Upper lobe of left lung (tissue), 6 donors: ENCODE measurements around the gene RAB37. TPM values are rescaled to one million over a fixed set of nuclear protein-coding genes. Genes with fewer than 3 reads are reported as not detected.

Experiments used
- ATAC-seq, 2 donors: fragments of 200-7000 bp; cut with Tn5 transposase; one replicate each; pipeline ENCODE4 v1.9.1; 2022; ENCODE audit warnings: mild to moderate bottlenecking in 2 of 2, moderate library complexity in 2 of 2; ENCODE audit not compliant: low FRiP score in 2 of 2
- DNase-seq, 2 donors: peaks; one replicate each; pipeline ENCODE4 v3.0.0-alpha.2; 2019 to 2020
- H3K27ac ChIP-seq, 4 donors: fragments of 200-600 bp; sonication (generic); one replicate each; pipeline ENCODE4 v1.5.1; 2016 to 2019
- H3K27me3 ChIP-seq, 4 donors: fragments of 200-600 bp; sonication (generic); one replicate each; pipeline ENCODE4 v1.5.1; 2017 to 2019
- H3K36me3 ChIP-seq, 4 donors: fragments of 200-600 bp; sonication (generic); one replicate each; pipeline ENCODE4 v1.5.1; 2016 to 2019
- H3K4me1 ChIP-seq, 4 donors: fragments of 200-600 bp; sonication (generic); one replicate each; pipeline ENCODE4 v1.5.1; 2018 to 2019
- H3K4me3 ChIP-seq, 4 donors: fragments of 200-600 bp; sonication (generic); one replicate each; pipeline ENCODE4 v1.5.1; 2017 to 2019; ENCODE audit warnings: mild to moderate bottlenecking in 2 of 4, moderate library complexity in 1 of 4
- H3K9me3 ChIP-seq, 4 donors: fragments of 200-600 bp; sonication (generic); one replicate each; pipeline ENCODE4 v1.5.1; 2018 to 2019
- EP300 ChIP-seq, 4 donors: sonication (generic); formaldehyde crosslinking; IDR thresholded peaks; one replicate each; pipeline ENCODE4 v1.5.1; 2017; ENCODE audit warnings: antibody characterized with exemption in 4 of 4, control low read depth in 2 of 4
- POLR2A ChIP-seq, 4 donors: fragments of 450-650 bp; IDR thresholded peaks; one replicate each; pipeline ENCODE4 v1.5.1; 2016 to 2017; ENCODE audit warnings: antibody characterized with exemption in 4 of 4, mild to moderate bottlenecking in 2 of 4
- POLR2AphosphoS5 ChIP-seq, 2 donors: sonication (generic); formaldehyde crosslinking; IDR thresholded peaks; one replicate each; pipeline ENCODE4 v1.5.1; 2017; ENCODE audit warnings: antibody characterized with exemption in 2 of 2
- WGBS, 2 donors: methylation state at CpG; one replicate each; pipeline ENCODE4 v1.1.5; 2017 to 2018; 5-methylcytosine and 5-hydroxymethylcytosine counted together
- total RNA-seq, 6 donors: library from RNA; depleted of rRNA in 4 of 6; stranded (reverse); fragments of >200 nt in 4 of 6; gene quantifications; one replicate each; pipeline versions ENCODE4 v1.1.0 to v1.2.1, GENCODE V29; 2016 to 2021
- TF ChIP-seq, protein P1 (sequence below), 6 experiments: fragments of 450-650 bp in 4 of 6; fragments of 200-600 bp in 2 of 6; sonication (generic) in 2 of 6; IDR thresholded peaks; one replicate each; pipeline ENCODE4 v1.5.1; 2016 to 2019; ENCODE audit warnings: antibody characterized with exemption in 6 of 6
- donor health status: DM: no; HTN: no; CAD: no; lungs with moderate emphysema.
- donor health status: DM: no; HTN: yes; CAD: no; lungs with severe emphysema.

The RAB37 gene
- total RNA-seq, 6 donors from 2014 or later: 1.1 to 7.1 (median 3.7) TPM

DNA sequence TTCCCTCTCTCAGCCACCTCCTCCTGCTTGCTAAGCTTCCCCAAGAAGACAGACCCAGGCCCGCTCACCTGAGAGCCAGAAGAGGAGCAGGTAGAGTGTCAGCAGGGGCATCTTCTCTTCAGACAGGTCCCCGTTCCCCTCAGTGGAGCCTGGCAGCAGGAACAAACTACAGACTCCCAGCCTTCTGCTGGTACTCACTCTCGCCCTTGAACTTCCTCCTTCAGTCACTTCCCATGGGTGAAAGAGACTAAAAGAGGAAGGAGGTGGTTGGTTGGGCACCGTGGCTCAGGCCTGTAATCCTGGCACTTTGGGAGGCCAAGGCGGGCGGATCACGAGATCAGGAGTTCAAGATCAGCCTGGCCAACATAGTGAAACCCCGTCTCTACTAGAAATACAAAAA lies 24.3 kb upstream of the RAB37 start, which contains the start of gene CD300LF:
TSS of gene CD300LF (minus strand) at position 168 of the 400 bp plus-strand sequence. CDS start at position 111, 57 bp downstream.
- Histone ChIP-seq H3K4me1 (peaks cover 0 to 28% (median 0%) of the 10 kb centered on the region in 4 donors), H3K27me3 (no peaks in the 10 kb centered on the region), H3K4me3 (peak within 1 kb of the TSS in 3 of 4 donors; percentile 26 to 47 (median 33)), H3K9me3 (no peaks in the 10 kb centered on the region), H3K27ac (peak within 1 kb of the TSS; percentile 53 to 77 (median 64)), H3K36me3 (no peaks in the 10 kb centered on the region)
- TF ChIP-seq POLR2A (IDR thresholded peaks at IDR 0.05) (peak in 1 of 4 donors; percentile 58), EP300 (IDR thresholded peaks at IDR 0.05) (no peak), POLR2AphosphoS5 (IDR thresholded peaks at IDR 0.05) (peak in 1 of 2 donors; percentile 13)
- ATAC-seq (peak; percentile 44 to 89), DNase-seq (peak in 1 of 2 donors; percentile 75)
- 53 to 81% methylated on average over 8 of the region's 8 CpGs for WGBS, 2 donors

DNA sequence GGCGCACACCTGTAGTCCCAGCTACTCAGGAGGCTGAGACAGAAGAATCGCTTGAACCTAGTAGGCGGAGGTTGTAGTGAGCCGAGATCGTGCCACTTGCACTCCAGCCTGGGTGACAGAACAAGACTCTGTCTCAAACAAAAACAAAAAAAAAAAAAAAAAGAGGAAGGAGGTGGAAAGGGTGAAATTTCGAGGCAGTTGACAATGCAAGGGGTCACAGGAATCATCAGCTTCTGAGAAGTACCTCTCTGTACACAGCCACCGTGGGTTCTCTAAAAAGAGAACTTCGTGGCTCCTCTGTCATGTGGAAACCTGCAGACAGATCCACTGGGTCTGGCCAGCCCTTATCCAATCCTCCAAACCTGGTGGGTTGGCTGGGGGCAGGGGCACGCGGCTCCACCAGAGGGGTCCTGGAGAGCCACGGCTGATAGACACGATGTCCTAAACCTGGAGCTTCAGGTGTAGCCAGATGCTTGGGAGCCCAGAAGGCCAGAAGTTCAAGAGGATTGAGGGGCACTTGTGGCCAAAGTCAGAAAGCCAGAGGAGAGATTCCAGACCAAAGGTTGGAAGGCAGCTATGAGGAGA lies 23.8 kb upstream of the RAB37 start:
- no peak overlapping the region for H3K4me3 ChIP-seq
- ATAC-seq: peak; percentile 38 to 40
- 67 to 75% methylated on average over 12 of the region's 12 CpGs for WGBS, 2 donors

DNA sequence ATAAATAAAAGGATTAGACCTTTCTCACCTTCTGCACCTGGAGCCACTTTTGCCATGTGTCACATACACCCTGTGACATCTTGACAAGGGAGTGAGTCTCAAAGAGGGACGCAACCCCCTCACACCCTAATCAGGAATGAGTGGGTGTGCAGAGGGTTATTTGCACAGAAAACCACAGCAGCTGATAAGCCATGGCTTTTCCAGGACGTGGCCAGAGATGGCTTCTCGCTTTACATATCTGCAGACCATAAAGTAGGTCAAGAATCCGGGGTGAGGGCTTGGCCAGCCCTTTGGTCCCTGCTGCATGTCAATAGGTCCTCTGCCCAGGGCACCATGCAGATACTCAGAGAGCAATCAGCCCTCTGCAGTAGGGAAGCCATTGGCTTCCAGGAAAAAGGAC lies 21.9 kb upstream of the RAB37 start:
- H3K27ac ChIP-seq: no peak overlapping the region
- no peaks in the 10 kb centered on the region for H3K9me3 ChIP-seq
- peaks cover 0 to 28% (median 0%) of the 10 kb centered on the region in 4 donors for H3K4me1 ChIP-seq
- DNase-seq (peak in 1 of 2 donors; percentile 86), ATAC-seq (peak; percentile 13 to 93)
- H3K27me3 ChIP-seq: no peaks in the 10 kb centered on the region
- no peaks in the 10 kb centered on the region for H3K36me3 ChIP-seq
- WGBS, 2 donors: 42 to 52% methylated on average over 4 of the region's 4 CpGs
- peak in 3 of 4 donors; percentile 27 to 95 (median 71) for TF ChIP-seq EP300 (IDR thresholded peaks at IDR 0.05)
- TF ChIP-seq POLR2AphosphoS5 (IDR thresholded peaks at IDR 0.05): peak; percentile 49 to 63
- TF ChIP-seq, protein P1, sequence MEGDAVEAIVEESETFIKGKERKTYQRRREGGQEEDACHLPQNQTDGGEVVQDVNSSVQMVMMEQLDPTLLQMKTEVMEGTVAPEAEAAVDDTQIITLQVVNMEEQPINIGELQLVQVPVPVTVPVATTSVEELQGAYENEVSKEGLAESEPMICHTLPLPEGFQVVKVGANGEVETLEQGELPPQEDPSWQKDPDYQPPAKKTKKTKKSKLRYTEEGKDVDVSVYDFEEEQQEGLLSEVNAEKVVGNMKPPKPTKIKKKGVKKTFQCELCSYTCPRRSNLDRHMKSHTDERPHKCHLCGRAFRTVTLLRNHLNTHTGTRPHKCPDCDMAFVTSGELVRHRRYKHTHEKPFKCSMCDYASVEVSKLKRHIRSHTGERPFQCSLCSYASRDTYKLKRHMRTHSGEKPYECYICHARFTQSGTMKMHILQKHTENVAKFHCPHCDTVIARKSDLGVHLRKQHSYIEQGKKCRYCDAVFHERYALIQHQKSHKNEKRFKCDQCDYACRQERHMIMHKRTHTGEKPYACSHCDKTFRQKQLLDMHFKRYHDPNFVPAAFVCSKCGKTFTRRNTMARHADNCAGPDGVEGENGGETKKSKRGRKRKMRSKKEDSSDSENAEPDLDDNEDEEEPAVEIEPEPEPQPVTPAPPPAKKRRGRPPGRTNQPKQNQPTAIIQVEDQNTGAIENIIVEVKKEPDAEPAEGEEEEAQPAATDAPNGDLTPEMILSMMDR (IDR thresholded peaks at IDR 0.05): no peak
- TF ChIP-seq POLR2A (IDR thresholded peaks at IDR 0.05): no peak
- H3K4me3 ChIP-seq: no peak overlapping the region

More for the DNA sequence above, 23.8 kb upstream of the RAB37 start:
- peak overlapping the region; percentile 34 to 77 (median 64) for H3K27ac ChIP-seq
- H3K36me3 ChIP-seq: no peaks in the 10 kb centered on the region
- H3K27me3 ChIP-seq: no peaks in the 10 kb centered on the region
- peaks cover 0 to 28% (median 0%) of the 10 kb centered on the region in 4 donors for H3K4me1 ChIP-seq
- DNase-seq: no peak
- no peaks in the 10 kb centered on the region for H3K9me3 ChIP-seq
- no peak for TF ChIP-seq POLR2A (IDR thresholded peaks at IDR 0.05)
- TF ChIP-seq POLR2AphosphoS5 (IDR thresholded peaks at IDR 0.05): no peak
- no peak for TF ChIP-seq EP300 (IDR thresholded peaks at IDR 0.05)
- TF ChIP-seq, protein P1 (IDR thresholded peaks at IDR 0.05): no peak

DNA sequence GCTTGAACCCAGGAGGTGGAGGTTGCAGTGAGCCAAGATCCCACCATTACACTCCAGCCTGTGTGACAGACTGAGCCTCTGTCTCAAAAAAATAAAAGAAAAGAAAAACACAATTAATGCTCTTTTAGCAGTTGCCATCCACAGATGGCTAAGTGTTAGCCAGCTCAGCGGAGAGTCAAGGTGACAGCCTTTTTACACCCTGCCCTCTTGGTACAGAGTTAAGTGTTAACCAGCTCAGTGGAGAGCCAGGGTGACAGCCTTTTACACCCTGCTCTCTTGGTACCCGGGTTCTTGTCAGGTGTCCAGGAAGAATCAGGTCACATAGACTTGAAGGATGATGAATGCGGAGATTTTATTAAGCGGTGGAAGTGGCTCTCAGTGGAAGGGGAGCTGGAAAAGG lies 16.6 kb upstream of the RAB37 start:
- Histone ChIP-seq H3K36me3 (no peaks in the 10 kb centered on the region), H3K4me1 (peaks cover 0 to 4% (median 0%) of the 10 kb centered on the region in 4 donors), H3K4me3 (no peak overlapping the region), H3K9me3 (no peaks in the 10 kb centered on the region), H3K27ac (no peak overlapping the region), H3K27me3 (no peaks in the 10 kb centered on the region)
- ATAC-seq: no peak
- 77 to 84% methylated on average over 4 of the region's 4 CpGs for WGBS, 2 donors
- TF ChIP-seq POLR2A (IDR thresholded peaks at IDR 0.05): no peak
- no peak for TF ChIP-seq POLR2AphosphoS5 (IDR thresholded peaks at IDR 0.05)
- TF ChIP-seq EP300 (IDR thresholded peaks at IDR 0.05): no peak
- no peak for DNase-seq

DNA sequence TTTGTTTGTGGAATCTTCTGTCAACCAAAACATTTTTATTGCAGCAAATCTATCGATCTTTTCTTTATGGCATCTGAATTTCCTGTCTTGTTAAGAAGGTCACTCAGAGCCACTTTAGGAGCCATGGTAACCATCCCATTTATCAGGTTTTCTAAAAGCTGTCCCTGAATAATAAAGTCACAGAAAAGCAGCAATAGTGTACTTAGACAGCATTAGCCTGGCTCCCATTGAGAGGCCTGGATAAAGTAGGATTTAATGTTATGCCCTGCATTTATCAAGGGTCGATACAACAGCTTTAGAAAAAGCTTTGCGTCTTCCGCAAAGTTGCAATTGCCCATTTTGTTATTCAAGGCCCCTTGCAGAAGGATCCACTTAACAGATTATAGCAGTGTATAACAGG lies 14.3 kb upstream of the RAB37 start:
- no peak overlapping the region for H3K27ac ChIP-seq
- no peak for TF ChIP-seq EP300 (IDR thresholded peaks at IDR 0.05)
- TF ChIP-seq, protein P1 (IDR thresholded peaks at IDR 0.05): no peak
- no peak for TF ChIP-seq POLR2A (IDR thresholded peaks at IDR 0.05)
- no peak for TF ChIP-seq POLR2AphosphoS5 (IDR thresholded peaks at IDR 0.05)

More for the DNA sequence above, 14.3 kb upstream of the RAB37 start:
- no peak overlapping the region for H3K4me3 ChIP-seq
- H3K9me3 ChIP-seq: no peaks in the 10 kb centered on the region
- H3K27me3 ChIP-seq: no peaks in the 10 kb centered on the region
- 89 to 92% methylated on average over 4 of the region's 4 CpGs for WGBS, 2 donors
- ATAC-seq (no peak), DNase-seq (no peak)
- H3K4me1 ChIP-seq: no peaks in the 10 kb centered on the region
- no peaks in the 10 kb centered on the region for H3K36me3 ChIP-seq
